T-helper 1 cell (primary cell): ENCODE measurements around the gene FNDC8.
A peak's percentile ranks its signal among the peaks of the same experiment; 100 is the strongest.
"Not testable (repeated sequence)": the region's sequence is repeated elsewhere in the genome, so short reads cannot be mapped to it uniquely, and the experiment has no call there.

Experiments
- DNase-seq, 5 donors: peaks; one replicate each; pipeline ENCODE4 v3.0.0-alpha.2; 2012 to 2020

The FNDC8 gene

GRCh38 chr17:35095741-35096140 lies 25.7 kb upstream of the FNDC8 start:
- DNase-seq: no peak

DNA sequence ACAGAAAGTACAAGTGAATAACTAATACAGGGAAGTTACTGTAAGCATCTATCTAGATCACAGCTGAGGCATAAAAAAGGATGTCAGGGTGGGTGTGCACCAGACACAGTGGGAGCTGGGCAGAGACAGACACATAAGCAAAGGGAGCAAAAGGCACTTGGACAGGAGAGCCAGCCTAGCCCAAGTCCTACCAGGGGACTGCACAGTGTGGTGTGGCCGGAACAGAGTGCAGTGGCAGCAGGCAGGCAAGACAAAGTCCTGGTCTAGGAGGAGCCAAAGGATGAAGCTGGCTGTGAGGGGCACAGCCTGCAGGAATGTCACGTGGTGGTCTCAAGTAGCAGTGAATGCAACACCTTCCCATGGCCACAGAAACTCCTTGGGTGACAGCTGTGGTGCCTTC lies 23.6 kb upstream of the FNDC8 start:
- no peak for DNase-seq

- no peak for DNase-seq
These were observed 21.5 kb upstream of the FNDC8 start for GRCh38 chr17:35099908-35100307.

- DNase-seq: no peak
These were observed 20.4 kb upstream of the FNDC8 start for GRCh38 chr17:35101036-35101435.

- no peak for DNase-seq
These were observed 19.7 kb upstream of the FNDC8 start for GRCh38 chr17:35101725-35102124.

DNA sequence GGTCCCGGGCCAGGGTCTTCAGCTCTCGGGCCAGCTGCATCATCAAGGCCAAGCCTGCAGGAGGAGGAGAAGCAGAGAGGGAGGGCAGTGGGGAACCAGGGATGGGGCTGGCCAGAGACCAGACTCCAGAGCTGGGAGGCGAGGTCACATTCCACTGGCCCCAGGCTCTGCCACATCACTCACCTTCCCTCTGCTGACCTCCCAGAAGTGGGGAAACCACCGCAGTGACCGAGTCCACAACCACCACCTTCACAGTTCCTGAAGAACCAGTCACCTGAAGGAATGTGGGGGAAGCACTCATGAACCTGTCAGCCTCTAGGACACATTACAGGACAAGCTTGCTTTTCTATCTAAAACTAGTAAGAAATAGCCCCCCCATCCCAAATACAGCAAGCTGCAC lies 18.1 kb upstream of the FNDC8 start:
- no peak for DNase-seq

GRCh38 chr17:35104844-35105450 lies 16.5 kb upstream of the FNDC8 start:
- no peak for DNase-seq

- not testable (repeated sequence) for DNase-seq
These were observed 10.6 kb upstream of the FNDC8 start for GRCh38 chr17:35110791-35111190.

DNA sequence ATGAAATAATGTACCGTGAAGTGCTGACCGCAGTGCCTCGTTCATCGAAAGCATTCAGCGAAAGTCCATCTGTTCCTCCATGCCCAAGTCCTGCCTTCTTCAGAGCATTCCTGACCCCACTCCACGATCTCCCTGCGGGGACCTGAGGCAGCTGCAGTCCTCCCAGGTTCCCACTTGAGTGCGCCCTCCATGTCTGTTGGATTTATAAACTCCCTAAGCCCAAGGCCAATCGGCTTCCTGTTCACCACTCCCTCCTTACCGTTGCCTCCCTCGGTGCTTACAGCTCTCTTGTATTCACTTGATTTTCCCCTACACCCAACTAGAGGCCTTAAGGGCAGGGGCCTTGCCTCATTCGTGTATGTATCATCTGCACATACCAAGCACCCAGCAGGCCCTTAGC lies 4.6 kb upstream of the FNDC8 start:
- DNase-seq: no peak

GRCh38 chr17:35117984-35118383 lies 3.4 kb upstream of the FNDC8 start:
- DNase-seq: peak in 2 of 5 donors; percentile 10 to 71

GRCh38 chr17:35119370-35120165 lies 1.8 kb upstream of the FNDC8 start, which contains the start of gene RAD51D:
TSS of gene RAD51D (minus strand) at chr17:35119860. CDS start at chr17:35119613, 247 bp downstream.
- DNase-seq: peak; percentile 62 to 80 (median 69)

- no peak for DNase-seq
These were observed 6.5 kb downstream of the FNDC8 start for GRCh38 chr17:35127751-35128514.

- no peak for DNase-seq
These were observed 7.9 kb downstream of the FNDC8 start for GRCh38 chr17:35129154-35129972.

GRCh38 chr17:35129973-35130351 lies 8.5 kb downstream of the FNDC8 start:
- no peak for DNase-seq

- DNase-seq: no peak
These were observed 9.0 kb downstream of the FNDC8 start for GRCh38 chr17:35130392-35130791.

- DNase-seq: no peak
These were observed 10.7 kb downstream of the FNDC8 start for GRCh38 chr17:35132099-35132498.

DNA sequence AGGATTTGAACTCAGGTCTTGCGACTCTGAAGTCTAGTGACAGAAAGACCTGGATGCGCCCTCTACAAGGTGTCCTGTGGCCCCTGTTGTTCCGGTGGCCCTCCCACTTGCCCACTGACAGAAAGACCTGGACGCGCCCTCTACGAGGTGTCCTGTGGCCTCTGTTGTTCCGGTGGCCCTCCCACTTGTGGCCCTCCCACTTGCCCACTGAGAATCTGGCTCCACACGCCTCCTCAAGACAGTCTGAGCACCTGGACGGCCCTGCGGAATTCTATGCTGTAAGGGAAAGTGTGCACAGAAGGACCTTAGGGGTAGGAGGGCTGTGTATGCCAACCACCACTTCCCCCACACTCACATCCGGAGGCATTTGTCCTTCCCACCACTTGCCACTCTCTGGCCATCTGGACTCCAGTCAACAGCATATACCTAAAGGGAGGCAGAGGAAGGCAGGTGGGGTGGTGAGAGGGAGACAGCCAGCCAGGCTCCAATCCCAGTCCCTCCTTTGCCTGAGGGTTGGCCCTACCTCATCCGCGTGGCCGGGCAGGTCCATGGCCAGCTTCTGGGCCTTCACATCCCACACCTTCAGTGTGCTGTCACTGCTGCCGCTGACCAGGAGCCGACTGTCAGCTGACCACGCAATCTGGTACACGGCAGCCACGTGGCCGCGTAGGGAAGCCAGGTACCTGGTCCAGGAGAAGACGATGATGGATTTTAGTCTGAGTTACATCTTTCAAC lies 11.6 kb downstream of the FNDC8 start:
- no peak for DNase-seq

GRCh38 chr17:35135322-35135721 lies 13.9 kb downstream of the FNDC8 start:
- DNase-seq: no peak

- DNase-seq: no peak
These were observed 16.8 kb downstream of the FNDC8 start for GRCh38 chr17:35138218-35138617.

GRCh38 chr17:35141681-35142466 lies 20.5 kb downstream of the FNDC8 start, which contains the start of gene NLE1:
TSS of gene NLE1 (minus strand) at chr17:35142303. CDS start at chr17:35142275, 28 bp downstream.
- peak; percentile 69 to 84 (median 81) for DNase-seq

DNA sequence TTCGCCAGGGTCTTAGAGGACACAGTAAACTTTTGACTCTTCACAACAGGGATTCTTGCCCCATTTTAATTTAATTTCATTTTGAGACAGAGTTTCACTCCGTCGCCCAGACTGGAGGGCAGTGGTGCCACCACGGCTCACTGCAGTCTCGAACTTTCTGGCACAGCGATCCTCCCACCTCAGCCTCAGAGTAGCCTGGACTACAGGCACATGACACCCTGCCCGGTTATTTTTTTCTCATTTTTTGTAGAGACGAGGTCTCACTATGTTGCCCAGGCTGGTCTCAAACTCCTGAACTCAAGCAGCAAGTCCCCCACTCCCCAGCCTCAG lies 21.0 kb downstream of the FNDC8 start:
- no peak for DNase-seq
